Activated CD4-positive, alpha-beta memory T cell treated with anti-CD3 and anti-CD28 coated beads for 36 hours (primary cell): ENCODE measurements around the gene CD200. TPM values are rescaled to one million over a fixed set of nuclear protein-coding genes. Genes with fewer than 3 reads are reported as not detected.

Experiments used
- CTCF ChIA-PET: fragments of 350-600 bp; sonication (Branson Sonifier 250); formaldehyde crosslinking; loops from one replicate; lab custom pipeline; 2021; ENCODE audit warnings: antibody characterized with exemption, inconsistent platforms; lab: Charles Lee
- POLR2A ChIA-PET: fragments of 350-600 bp; sonication (Branson Sonifier 250); formaldehyde crosslinking; loops from one replicate; lab custom pipeline; 2021; ENCODE audit warnings: antibody characterized with exemption; lab: Charles Lee
- DNase-seq: peaks from one replicate; pipeline ENCODE4 v3.0.0-alpha.2; 2020
- H3K27ac Mint-ChIP-seq: one replicate; pipeline ENCODE4 v1.8.0; 2021; ENCODE audit warnings: mixed read lengths
- H3K27me3 Mint-ChIP-seq: one replicate; pipeline ENCODE4 v1.8.0; 2021; ENCODE audit warnings: mixed read lengths
- H3K36me3 Mint-ChIP-seq: one replicate; pipeline ENCODE4 v1.8.0; 2021; ENCODE audit warnings: mixed read lengths
- H3K4me1 Mint-ChIP-seq: one replicate; pipeline ENCODE4 v1.8.0; 2021; ENCODE audit warnings: low read depth, mixed read lengths
- H3K4me3 Mint-ChIP-seq: one replicate; pipeline ENCODE4 v1.8.0; 2021; ENCODE audit warnings: mild to moderate bottlenecking, mixed read lengths
- H3K9me3 Mint-ChIP-seq: one replicate; pipeline ENCODE4 v1.8.0; 2021; ENCODE audit warnings: mixed read lengths
- intact Hi-C: fragments of 100-400 bp; cut with micrococcal nuclease; formaldehyde crosslinking; loops from one replicate; pipeline ENCODE4 v1.15.1; 2023
- total RNA-seq, 2 experiments: library from RNA; stranded (reverse); gene quantifications; one replicate each; pipeline ENCODE4 v1.2.3, GENCODE V29; 2021

CD200 gene
- total RNA-seq, 2 experiments from 2014 or later: 34.2 to 34.5 TPM

GRCh38 chr3:112307557-112307956 is 25.4 kb upstream of the CD200 start:
- H3K4me1 Mint-ChIP-seq: no peaks in the 10 kb centered on the region
- POLR2A ChIA-PET: no interaction called here

GRCh38 chr3:112308151-112308911 is 24.6 kb upstream of the CD200 start:
- no peak overlapping the region for H3K27ac Mint-ChIP-seq
- no peak overlapping the region for H3K4me3 Mint-ChIP-seq
- no peaks in the 10 kb centered on the region for H3K36me3 Mint-ChIP-seq
- H3K27me3 Mint-ChIP-seq: no peaks in the 10 kb centered on the region
- H3K9me3 Mint-ChIP-seq: no peaks in the 10 kb centered on the region
- no peaks in the 10 kb centered on the region for H3K4me1 Mint-ChIP-seq
- no peak for DNase-seq
- CTCF ChIA-PET: interaction anchor here (1.4 to 2.8 kb wide), 2 partner anchors 15 to 212 kb away, joined by 3 to 11 read pairs; partner anchors contain the start of gene SLC9C1
- POLR2A ChIA-PET: no interaction called here
- intact Hi-C loops: no loop called here

More at GRCh38 chr3:112307557-112307956, 25.4 kb upstream of the CD200 start:
- Mint-ChIP-seq H3K9me3 (no peaks in the 10 kb centered on the region), H3K36me3 (no peaks in the 10 kb centered on the region), H3K27ac (no peak overlapping the region), H3K4me3 (no peak overlapping the region), H3K27me3 (no peaks in the 10 kb centered on the region)
- no peak for DNase-seq
- intact Hi-C loops: no loop called here
- CTCF ChIA-PET: no interaction called here

GRCh38 chr3:112314649-112315048 is 18.3 kb upstream of the CD200 start:
- Mint-ChIP-seq H3K4me3 (no peak overlapping the region), H3K27me3 (peaks cover 5% of the 10 kb centered on the region)

GRCh38 chr3:112315791-112316190 is 17.2 kb upstream of the CD200 start:
- Mint-ChIP-seq H3K27me3 (peaks cover 5% of the 10 kb centered on the region), H3K36me3 (peaks cover 2% of the 10 kb centered on the region)

More at GRCh38 chr3:112314649-112315048, 18.3 kb upstream of the CD200 start:
- H3K4me1 Mint-ChIP-seq: no peaks in the 10 kb centered on the region
- POLR2A ChIA-PET: no interaction called here
- DNase-seq: no peak
- H3K36me3 Mint-ChIP-seq: peaks cover 2% of the 10 kb centered on the region
- CTCF ChIA-PET: interaction anchor here (0.9 to 2.3 kb wide), 3 partner anchors 10 to 203 kb away, joined by 3 to 12 read pairs (median 5); partner anchors contain the start of gene SLC9C1
- H3K9me3 Mint-ChIP-seq: peaks cover 12% of the 10 kb centered on the region
- H3K27ac Mint-ChIP-seq: no peak overlapping the region
- intact Hi-C loops: no loop called here

GRCh38 chr3:112319516-112320276 is 13.3 kb upstream of the CD200 start:
- Mint-ChIP-seq H3K4me1 (no peaks in the 10 kb centered on the region), H3K9me3 (peaks cover 12% of the 10 kb centered on the region), H3K27ac (no peak overlapping the region), H3K4me3 (no peak overlapping the region), H3K36me3 (peaks cover 2% of the 10 kb centered on the region), H3K27me3 (peaks cover 4% of the 10 kb centered on the region)
- no peak for DNase-seq
- ChIA-PET POLR2A (no interaction called here), CTCF (interaction anchor here (0.6 to 1.9 kb wide), 4 partner anchors 12 to 238 kb away, joined by 3 to 10 read pairs (median 6); partner anchors contain the start of gene SLC9C1)
- intact Hi-C loops: no loop called here

More at GRCh38 chr3:112315791-112316190, 17.2 kb upstream of the CD200 start:
- CTCF ChIA-PET: interaction anchor here (0.6 to 0.9 kb wide), 3 partner anchors 11 to 179 kb away, joined by 3 read pairs; no protein-coding TSS in a partner anchor
- Mint-ChIP-seq H3K9me3 (peaks cover 12% of the 10 kb centered on the region), H3K4me3 (no peak overlapping the region), H3K4me1 (no peaks in the 10 kb centered on the region), H3K27ac (no peak overlapping the region)
- POLR2A ChIA-PET: interaction anchor here (1.0 kb wide), 1 partner anchor 12 kb away, joined by 3 read pairs; no protein-coding TSS in a partner anchor
- intact Hi-C loops: no loop called here
- DNase-seq: no peak

- DNase-seq: no peak
- peaks cover 8% of the 10 kb centered on the region for H3K9me3 Mint-ChIP-seq
- ChIA-PET CTCF (interaction anchor here (1.9 to 4.7 kb wide), 2 partner anchors 27 to 209 kb away, joined by 10 to 20 read pairs; partner anchors contain the start of gene SLC9C1), POLR2A (no interaction called here)
- no peaks in the 10 kb centered on the region for H3K4me1 Mint-ChIP-seq
- no peaks in the 10 kb centered on the region for H3K36me3 Mint-ChIP-seq
- H3K4me3 Mint-ChIP-seq: no peak overlapping the region
- peaks cover 5% of the 10 kb centered on the region for H3K27me3 Mint-ChIP-seq
- intact Hi-C loops: no loop called here
- H3K27ac Mint-ChIP-seq: no peak overlapping the region
Measured at GRCh38 chr3:112320691-112321090, 12.3 kb upstream of the CD200 start.

GRCh38 chr3:112321867-112322652 is 10.9 kb upstream of the CD200 start:
- ChIA-PET POLR2A (no interaction called here), CTCF (interaction anchor here (0.7 to 4.7 kb wide), 6 partner anchors 29 to 211 kb away, joined by 3 to 20 read pairs (median 5); partner anchors contain the start of gene SLC9C1)
- H3K27me3 Mint-ChIP-seq: peaks cover 5% of the 10 kb centered on the region
- H3K4me1 Mint-ChIP-seq: no peaks in the 10 kb centered on the region
- no peak for DNase-seq
- no peaks in the 10 kb centered on the region for H3K9me3 Mint-ChIP-seq
- no peak overlapping the region for H3K27ac Mint-ChIP-seq
- H3K36me3 Mint-ChIP-seq: no peaks in the 10 kb centered on the region
- H3K4me3 Mint-ChIP-seq: no peak overlapping the region
- intact Hi-C loops: no loop called here

GRCh38 chr3:112327371-112327951 is 5.5 kb upstream of the CD200 start:
- Mint-ChIP-seq H3K9me3 (no peaks in the 10 kb centered on the region), H3K4me3 (no peak overlapping the region), H3K27me3 (peaks cover 5% of the 10 kb centered on the region), H3K27ac (no peak overlapping the region), H3K4me1 (peaks cover 5% of the 10 kb centered on the region), H3K36me3 (no peaks in the 10 kb centered on the region)
- ChIA-PET CTCF (interaction anchor here (0.6 to 2.6 kb wide), 10 partner anchors 24 to 206 kb away, joined by 3 to 15 read pairs (median 6); partner anchors contain the start of gene SLC9C1), POLR2A (no interaction called here)
- intact Hi-C loops: loop anchor here (1.0 to 2.0 kb wide), 4 partner anchors 110 to 215 kb away; no protein-coding TSS in a partner anchor
- no peak for DNase-seq

- intact Hi-C loops: loop anchor here (2.0 to 10.0 kb wide), 4 partner anchors 35 to 643 kb away; partner anchors contain the start of genes CD200R1, GCSAM and SLC35A5
- H3K4me3 Mint-ChIP-seq: peak overlapping the region; percentile 87
- H3K27ac Mint-ChIP-seq: no peak overlapping the region
- ChIA-PET POLR2A (interaction anchor here (3.0 kb wide), 1 partner anchor 168 kb away, joined by 13 read pairs; the partner anchor contains the start of gene BTLA), CTCF (interaction anchor here (0.7 to 3.6 kb wide), 4 partner anchors 12 to 220 kb away, joined by 3 to 44 read pairs (median 4); no protein-coding TSS in a partner anchor)
- no peaks in the 10 kb centered on the region for H3K27me3 Mint-ChIP-seq
- peaks cover 37% of the 10 kb centered on the region for H3K4me1 Mint-ChIP-seq
- no peaks in the 10 kb centered on the region for H3K9me3 Mint-ChIP-seq
- peaks cover 11% of the 10 kb centered on the region for H3K36me3 Mint-ChIP-seq
- DNase-seq: no peak
Measured at GRCh38 chr3:112331851-112332250, 1.1 kb upstream of the CD200 start.

GRCh38 chr3:112333381-112334317 is 693 bp downstream of the CD200 start:
- peak overlapping the region; percentile 87 for H3K4me3 Mint-ChIP-seq
- H3K9me3 Mint-ChIP-seq: no peaks in the 10 kb centered on the region
- no peaks in the 10 kb centered on the region for H3K27me3 Mint-ChIP-seq
- intact Hi-C loops: loop anchor here (1.0 to 10.0 kb wide), 6 partner anchors 36 to 641 kb away; partner anchors contain the start of genes BTLA, CD200R1, GCSAM and SLC35A5
- peak overlapping the region; percentile 88 for H3K27ac Mint-ChIP-seq
- ChIA-PET CTCF (interaction anchor here (0.6 to 3.6 kb wide), 24 partner anchors 8 to 617 kb away, joined by 3 to 44 read pairs (median 4); partner anchors contain the start of genes ATG3, BTLA, GCSAM and SLC35A5), POLR2A (interaction anchor here (0.6 to 3.0 kb wide), 10 partner anchors 12 to 354 kb away, joined by 3 to 13 read pairs (median 5); partner anchors contain the start of genes ABHD10, ATG3, BTLA and SLC35A5)
- DNase-seq: no peak
- H3K36me3 Mint-ChIP-seq: peaks cover 14% of the 10 kb centered on the region
- H3K4me1 Mint-ChIP-seq: peaks cover 53% of the 10 kb centered on the region
